ENCODE measurements around the gene NPHP4.

DNA sequence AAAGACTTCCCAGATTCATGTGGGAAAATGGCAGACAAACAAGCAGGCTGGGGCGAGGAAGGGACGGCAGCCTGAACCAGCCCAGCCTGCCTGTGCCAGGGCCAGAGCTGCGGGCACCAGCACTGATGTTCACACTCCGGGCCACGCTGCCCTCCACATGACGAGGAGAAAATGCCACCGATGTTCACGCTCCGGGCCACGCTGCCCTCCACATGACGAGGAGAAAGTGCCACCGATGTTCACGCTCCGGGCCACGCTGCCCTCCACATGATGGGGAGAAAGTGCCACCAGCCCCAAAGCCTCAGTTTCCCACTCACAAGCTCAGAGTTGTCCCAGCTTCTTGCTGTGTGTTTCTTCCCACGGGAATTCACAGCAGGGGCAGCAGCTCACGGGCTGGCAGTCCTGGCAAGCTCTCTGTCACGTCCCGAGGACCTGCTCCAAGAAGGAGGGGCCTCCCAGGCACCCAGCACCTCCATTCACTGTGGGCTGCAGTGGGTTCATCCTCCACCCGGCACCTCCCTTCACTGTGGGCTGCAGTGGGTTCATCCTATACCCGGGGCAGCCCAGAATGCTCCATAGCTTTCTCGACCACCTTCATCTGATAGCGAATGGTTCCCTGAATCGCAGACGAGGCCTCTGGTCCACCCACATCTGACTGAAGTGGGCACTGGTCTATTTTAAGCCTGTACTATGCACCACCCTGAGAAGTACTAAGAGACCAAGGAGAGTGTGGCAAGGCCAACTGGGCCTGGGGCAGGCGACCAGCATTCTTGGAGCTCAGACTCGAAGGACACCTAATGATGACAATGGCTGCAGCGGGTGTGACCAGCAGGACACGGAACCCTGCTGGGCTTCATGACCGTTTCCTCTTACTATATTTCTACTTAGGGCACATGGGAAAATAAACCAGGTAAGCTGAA is 108.8 kb downstream of the NPHP4 start:
- TF ChIP-seq, protein P1, sequence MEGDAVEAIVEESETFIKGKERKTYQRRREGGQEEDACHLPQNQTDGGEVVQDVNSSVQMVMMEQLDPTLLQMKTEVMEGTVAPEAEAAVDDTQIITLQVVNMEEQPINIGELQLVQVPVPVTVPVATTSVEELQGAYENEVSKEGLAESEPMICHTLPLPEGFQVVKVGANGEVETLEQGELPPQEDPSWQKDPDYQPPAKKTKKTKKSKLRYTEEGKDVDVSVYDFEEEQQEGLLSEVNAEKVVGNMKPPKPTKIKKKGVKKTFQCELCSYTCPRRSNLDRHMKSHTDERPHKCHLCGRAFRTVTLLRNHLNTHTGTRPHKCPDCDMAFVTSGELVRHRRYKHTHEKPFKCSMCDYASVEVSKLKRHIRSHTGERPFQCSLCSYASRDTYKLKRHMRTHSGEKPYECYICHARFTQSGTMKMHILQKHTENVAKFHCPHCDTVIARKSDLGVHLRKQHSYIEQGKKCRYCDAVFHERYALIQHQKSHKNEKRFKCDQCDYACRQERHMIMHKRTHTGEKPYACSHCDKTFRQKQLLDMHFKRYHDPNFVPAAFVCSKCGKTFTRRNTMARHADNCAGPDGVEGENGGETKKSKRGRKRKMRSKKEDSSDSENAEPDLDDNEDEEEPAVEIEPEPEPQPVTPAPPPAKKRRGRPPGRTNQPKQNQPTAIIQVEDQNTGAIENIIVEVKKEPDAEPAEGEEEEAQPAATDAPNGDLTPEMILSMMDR (IDR thresholded peaks at IDR 0.05; ENCODE audit: low read depth, low read length, poor library complexity, severe bottlenecking), result no peak
- no peak for TF ChIP-seq EZH2phosphoT487 (IDR thresholded peaks at IDR 0.05; ENCODE audit: borderline replicate concordance, low read length)
